Thymus (tissue), 11 donors: ENCODE data around the gene BCAT1. TPM values are rescaled to one million over a fixed set of nuclear protein-coding genes. Genes with fewer than 3 reads are reported as not detected.
"Not testable (repeated sequence)": the region's sequence is repeated elsewhere in the genome, so short reads cannot be mapped to it uniquely, and the experiment has no call there.

Source experiments
- DNase-seq, 9 donors: peaks; one replicate each; pipeline ENCODE4 v3.0.0-alpha.2; 2013; ENCODE audit warnings: low spot score in 9 of 9, low read depth in 6 of 9, missing footprints in 1 of 9
- H3K27ac ChIP-seq, 2 donors: one replicate each; pipeline ENCODE4 v1.5.1; 2013; ENCODE audit warnings: control low read depth in 1 of 2, low read depth in 1 of 2, low read length in 1 of 2, mild to moderate bottlenecking in 1 of 2, moderate library complexity in 1 of 2
- H3K27me3 ChIP-seq, 2 donors: one replicate each; pipeline ENCODE4 v1.5.1; 2013; ENCODE audit warnings: low read length in 1 of 2; ENCODE audit not compliant: control insufficient read depth in 2 of 2, insufficient read depth in 1 of 2
- H3K36me3 ChIP-seq, 2 donors: one replicate each; pipeline ENCODE4 v1.5.1; 2013; ENCODE audit warnings: low read length in 1 of 2, mild to moderate bottlenecking in 1 of 2, moderate library complexity in 1 of 2; ENCODE audit not compliant: control insufficient read depth in 2 of 2, insufficient read depth in 2 of 2
- H3K4me1 ChIP-seq, 2 donors: one replicate each; pipeline ENCODE4 v1.5.1; 2013; ENCODE audit warnings: low read length in 2 of 2; ENCODE audit not compliant: control insufficient read depth in 2 of 2, insufficient read depth in 2 of 2
- H3K4me3 ChIP-seq, 2 donors: one replicate each; pipeline ENCODE4 v1.5.1; 2013; ENCODE audit warnings: low read length in 2 of 2, control low read depth in 1 of 2, mild to moderate bottlenecking in 1 of 2
- H3K9me3 ChIP-seq, 2 donors: one replicate each; pipeline ENCODE4 v1.5.1; 2013; ENCODE audit warnings: low read length in 1 of 2, mild to moderate bottlenecking in 1 of 2; ENCODE audit not compliant: control insufficient read depth in 2 of 2, insufficient read depth in 1 of 2
- WGBS: extraction: QIAGEN DNeasy Blood & Tissue Kit; methylation state at CpG from one replicate; pipeline ENCODE4 v1.1.7; 2013; 5-methylcytosine and 5-hydroxymethylcytosine counted together
- polyA plus RNA-seq: library from polyadenylated mRNA; stranded (reverse); fragments of 200-250 nt; gene quantifications from one replicate; pipeline ENCODE4 v1.2.3, GENCODE V29; 2013
- total RNA-seq: library from RNA; stranded (reverse); fragments of 120-200 nt; gene quantifications from one replicate; pipeline ENCODE4 v1.2.4, GENCODE V29; 2013
- donor health status: healthy.

Gene BCAT1
- total and polyA plus RNA-seq, 2 donors, result 6.0 to 18.5 TPM

GRCh38 chr12:24814379-24815113 is 134.4 kb downstream of the BCAT1 start:
- no peaks in the 10 kb centered on the region for H3K36me3 ChIP-seq
- H3K27ac ChIP-seq, result peak overlapping the region; percentile 64 to 68
- peak overlapping the region; percentile 6 to 24 for H3K4me3 ChIP-seq
- 12% methylated on average over 2 of the region's 2 CpGs for WGBS
- peak in 2 of 9 donors; percentile 19 to 61 for DNase-seq
- peaks cover 0 to 5% of the 10 kb centered on the region in 2 donors for H3K4me1 ChIP-seq
- H3K27me3 ChIP-seq, result no peaks in the 10 kb centered on the region
- no peaks in the 10 kb centered on the region for H3K9me3 ChIP-seq

- no peak for DNase-seq
- Histone ChIP-seq H3K27ac (no peak overlapping the region), H3K27me3 (no peaks in the 10 kb centered on the region), H3K4me3 (no peak overlapping the region), H3K9me3 (no peaks in the 10 kb centered on the region), H3K36me3 (no peaks in the 10 kb centered on the region), H3K4me1 (peaks cover 0 to 5% of the 10 kb centered on the region in 2 donors)
- WGBS, result 78% methylated on average over 5 of the region's 5 CpGs
These were observed 138.5 kb downstream of the BCAT1 start for GRCh38 chr12:24810378-24810777.

- 100% methylated on average over 1 of the region's 1 CpG for WGBS
These were observed 139.6 kb downstream of the BCAT1 start for GRCh38 chr12:24809306-24809705.

GRCh38 chr12:24808651-24809050 is 140.2 kb downstream of the BCAT1 start:
- Histone ChIP-seq H3K4me1 (no peaks in the 10 kb centered on the region), H3K36me3 (no peaks in the 10 kb centered on the region), H3K27ac (no peak overlapping the region), H3K27me3 (no peaks in the 10 kb centered on the region), H3K4me3 (no peak overlapping the region), H3K9me3 (no peaks in the 10 kb centered on the region)
- WGBS, result 98% methylated on average over 2 of the region's 2 CpGs
- DNase-seq, result no peak

More at GRCh38 chr12:24809306-24809705, 139.6 kb downstream of the BCAT1 start:
- not testable (repeated sequence) for DNase-seq, H3K36me3 ChIP-seq, H3K4me3 ChIP-seq, H3K27ac ChIP-seq, H3K27me3 ChIP-seq, H3K4me1 ChIP-seq, H3K9me3 ChIP-seq

GRCh38 chr12:24806386-24806785 is 142.5 kb downstream of the BCAT1 start:
- H3K27ac ChIP-seq, result no peak overlapping the region
- H3K4me3 ChIP-seq, result no peak overlapping the region
- DNase-seq, result no peak
- peaks cover 0 to 4% of the 10 kb centered on the region in 2 donors for H3K4me1 ChIP-seq
- no peaks in the 10 kb centered on the region for H3K27me3 ChIP-seq
- H3K9me3 ChIP-seq, result peaks cover 6 to 8% of the 10 kb centered on the region in 2 donors
- H3K36me3 ChIP-seq, result no peaks in the 10 kb centered on the region
- WGBS, result 97% methylated on average over 2 of the region's 2 CpGs

GRCh38 chr12:24803430-24804245 is 145.3 kb downstream of the BCAT1 start:
- Histone ChIP-seq H3K27me3 (no peaks in the 10 kb centered on the region), H3K9me3 (peaks cover 6 to 8% of the 10 kb centered on the region in 2 donors), H3K27ac (peak overlapping the region in 1 of 2 donors; percentile 19), H3K36me3 (no peaks in the 10 kb centered on the region), H3K4me1 (peaks cover 0 to 4% of the 10 kb centered on the region in 2 donors), H3K4me3 (no peak overlapping the region)
- WGBS, result 19% methylated on average over 5 of the region's 5 CpGs
- peak in 1 of 9 donors; percentile 17 for DNase-seq

GRCh38 chr12:24798335-24798734 is 150.6 kb downstream of the BCAT1 start:
- Histone ChIP-seq H3K27ac (no peak overlapping the region), H3K4me1 (peaks cover 0 to 4% of the 10 kb centered on the region in 2 donors), H3K36me3 (no peaks in the 10 kb centered on the region), H3K27me3 (no peaks in the 10 kb centered on the region), H3K4me3 (no peak overlapping the region), H3K9me3 (peaks cover 5 to 6% of the 10 kb centered on the region in 2 donors)
- no peak for DNase-seq

GRCh38 chr12:24797901-24798300 is 151.0 kb downstream of the BCAT1 start:
- WGBS, result 91% methylated on average over 2 of the region's 2 CpGs
- Histone ChIP-seq H3K9me3 (peaks cover 1 to 2% of the 10 kb centered on the region in 2 donors), H3K27ac (no peak overlapping the region), H3K36me3 (no peaks in the 10 kb centered on the region), H3K4me3 (no peak overlapping the region), H3K27me3 (no peaks in the 10 kb centered on the region), H3K4me1 (peaks cover 0 to 2% of the 10 kb centered on the region in 2 donors)
- DNase-seq, result no peak

GRCh38 chr12:24796876-24797275 is 152.0 kb downstream of the BCAT1 start:
- Histone ChIP-seq H3K27ac (no peak overlapping the region), H3K36me3 (no peaks in the 10 kb centered on the region)

More at GRCh38 chr12:24796876-24797275, 152.0 kb downstream of the BCAT1 start:
- 74% methylated on average over 5 of the region's 5 CpGs for WGBS
- H3K4me3 ChIP-seq, result no peak overlapping the region
- no peaks in the 10 kb centered on the region for H3K9me3 ChIP-seq
- no peak for DNase-seq
- no peaks in the 10 kb centered on the region for H3K27me3 ChIP-seq
- peaks cover 0 to 2% of the 10 kb centered on the region in 2 donors for H3K4me1 ChIP-seq
